Mesenchymal stem cell (in vitro differentiated cells and primary cell): Measurements from ENCODE around the gene RIMKLB. TPM values are rescaled to one million over a fixed set of nuclear protein-coding genes. Genes with fewer than 3 reads are reported as not detected.

ENCODE experiments used
- DNase-seq: peaks from one replicate; pipeline ENCODE4 v3.0.0-alpha.2; 2013
- H2AFZ ChIP-seq: one replicate; pipeline ENCODE4 v1.6.1; 2013; ENCODE audit warnings: low read depth, mild to moderate bottlenecking, control low read depth, inconsistent platforms, low read length, moderate library complexity
- H2AK5ac ChIP-seq: 2 replicates; pipeline ENCODE4 v1.6.1; 2013; ENCODE audit warnings: low read length, moderate library complexity, mild to moderate bottlenecking, inconsistent platforms; ENCODE audit not compliant: severe bottlenecking
- H2BK120ac ChIP-seq: one replicate; pipeline ENCODE4 v1.6.1; 2013; ENCODE audit warnings: low read depth, mild to moderate bottlenecking, inconsistent platforms, low read length, moderate library complexity
- H2BK12ac ChIP-seq, 2 experiments: one replicate each; pipeline ENCODE4 v1.6.1; 2013; ENCODE audit warnings: inconsistent platforms in 2 of 2, low read length in 2 of 2, mild to moderate bottlenecking in 2 of 2, moderate library complexity in 2 of 2, control low read depth in 1 of 2
- H2BK15ac ChIP-seq: one replicate; pipeline ENCODE4 v1.6.1; 2013; ENCODE audit warnings: mild to moderate bottlenecking, low read depth, inconsistent platforms; ENCODE audit not compliant: poor library complexity, severe bottlenecking
- H2BK5ac ChIP-seq: 2 replicates; pipeline ENCODE4 v1.6.1; 2013; ENCODE audit warnings: low read depth, mild to moderate bottlenecking, low read length, control low read depth, inconsistent platforms; ENCODE audit not compliant: poor library complexity, severe bottlenecking
- H3K14ac ChIP-seq, 2 experiments: one replicate each; pipeline ENCODE4 v1.6.1; 2013; ENCODE audit warnings: inconsistent platforms in 2 of 2, low read length in 2 of 2, control low read depth in 1 of 2, mild to moderate bottlenecking in 1 of 2, moderate library complexity in 1 of 2
- H3K18ac ChIP-seq, 2 experiments: one replicate each; pipeline ENCODE4 v1.6.1; 2013; ENCODE audit warnings: inconsistent platforms in 2 of 2, low read length in 2 of 2, control low read depth in 1 of 2, low read depth in 1 of 2, mild to moderate bottlenecking in 1 of 2
- H3K23ac ChIP-seq, 2 experiments: one replicate each; pipeline ENCODE4 v1.6.1; 2013; ENCODE audit warnings: inconsistent platforms in 2 of 2, low read length in 2 of 2, mild to moderate bottlenecking in 2 of 2, moderate library complexity in 2 of 2, control low read depth in 1 of 2
- H3K27ac ChIP-seq: 2 replicates; pipeline ENCODE4 v1.5.1; 2013; ENCODE audit warnings: mild to moderate bottlenecking, moderate library complexity, low read length, control low read depth, inconsistent platforms; ENCODE audit not compliant: poor library complexity, severe bottlenecking
- H3K27me3 ChIP-seq, 2 experiments: 2 replicates each; pipeline versions ENCODE4 v1.6.1 to v1.7.0; 2013; ENCODE audit warnings: low read length in 2 of 2, mild to moderate bottlenecking in 2 of 2, moderate library complexity in 2 of 2, control low read depth in 1 of 2, inconsistent platforms in 1 of 2; ENCODE audit not compliant: control insufficient read depth in 1 of 2, insufficient read depth in 1 of 2
- H3K36me3 ChIP-seq, 2 experiments: 2 replicates each; pipeline versions ENCODE4 v1.6.1 to v1.7.0; 2013; ENCODE audit warnings: low read length in 2 of 2, control low read depth in 1 of 2, inconsistent platforms in 1 of 2, low read depth in 1 of 2, mild to moderate bottlenecking in 1 of 2; ENCODE audit not compliant: insufficient read depth in 2 of 2, control insufficient read depth in 1 of 2
- H3K4ac ChIP-seq, 2 experiments: one replicate each; pipeline ENCODE4 v1.6.1; 2013; ENCODE audit warnings: inconsistent platforms in 2 of 2, low read length in 2 of 2, mild to moderate bottlenecking in 2 of 2, moderate library complexity in 2 of 2, control low read depth in 1 of 2, low read depth in 1 of 2
- H3K4me1 ChIP-seq: 2 replicates; pipeline ENCODE4 v1.6.1; 2013; ENCODE audit warnings: low read depth, low read length, control low read depth; ENCODE audit not compliant: control insufficient read depth, insufficient read depth
- H3K4me2 ChIP-seq: 2 replicates; pipeline ENCODE4 v1.6.1; 2013; ENCODE audit warnings: low read length, mild to moderate bottlenecking, inconsistent platforms; ENCODE audit not compliant: poor library complexity, severe bottlenecking
- H3K4me3 ChIP-seq, 2 experiments: 2 replicates each; pipeline versions ENCODE4 v1.5.1 to v1.7.0; 2013; ENCODE audit warnings: low read length in 2 of 2, mild to moderate bottlenecking in 2 of 2, control low read depth in 1 of 2, low read depth in 1 of 2; ENCODE audit not compliant: insufficient read depth in 1 of 2
- H3K79me1 ChIP-seq: replicated peaks from 2 replicates; pipeline ENCODE4 v1.6.1; 2013; ENCODE audit warnings: mild to moderate bottlenecking, control low read depth, low read length, inconsistent platforms; ENCODE audit not compliant: poor library complexity, severe bottlenecking
- H3K9ac ChIP-seq: 2 replicates; pipeline ENCODE4 v1.7.0; 2013; ENCODE audit warnings: mild to moderate bottlenecking, low read length, moderate library complexity
- H3K9me3 ChIP-seq: 2 replicates; pipeline ENCODE4 v1.7.0; 2013; ENCODE audit warnings: mild to moderate bottlenecking, low read length; ENCODE audit not compliant: control insufficient read depth
- H4K8ac ChIP-seq: one replicate; pipeline ENCODE4 v1.6.1; 2013; ENCODE audit warnings: inconsistent platforms, mild to moderate bottlenecking, low read length, moderate library complexity
- H4K91ac ChIP-seq: one replicate; pipeline ENCODE4 v1.6.1; 2013; ENCODE audit warnings: mild to moderate bottlenecking, low read length, inconsistent platforms
- WGBS: methylation state at CpG from one replicate; pipeline ENCODE4 v1.1.7; 2013; ENCODE audit warnings: mixed read lengths; 5-methylcytosine and 5-hydroxymethylcytosine counted together
- polyA plus RNA-seq, 2 experiments: library from polyadenylated mRNA; stranded (reverse); fragments of 200-250 nt; gene quantifications; one replicate each; pipeline ENCODE4 v1.2.3, GENCODE V29; 2013

Gene RIMKLB, protein sequence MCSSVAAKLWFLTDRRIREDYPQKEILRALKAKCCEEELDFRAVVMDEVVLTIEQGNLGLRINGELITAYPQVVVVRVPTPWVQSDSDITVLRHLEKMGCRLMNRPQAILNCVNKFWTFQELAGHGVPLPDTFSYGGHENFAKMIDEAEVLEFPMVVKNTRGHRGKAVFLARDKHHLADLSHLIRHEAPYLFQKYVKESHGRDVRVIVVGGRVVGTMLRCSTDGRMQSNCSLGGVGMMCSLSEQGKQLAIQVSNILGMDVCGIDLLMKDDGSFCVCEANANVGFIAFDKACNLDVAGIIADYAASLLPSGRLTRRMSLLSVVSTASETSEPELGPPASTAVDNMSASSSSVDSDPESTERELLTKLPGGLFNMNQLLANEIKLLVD
- 18.9 TPM for polyA plus RNA-seq (2013, experiment 1 of 2)
- polyA plus RNA-seq (2013, experiment 2 of 2): 18.6 TPM

DNA sequence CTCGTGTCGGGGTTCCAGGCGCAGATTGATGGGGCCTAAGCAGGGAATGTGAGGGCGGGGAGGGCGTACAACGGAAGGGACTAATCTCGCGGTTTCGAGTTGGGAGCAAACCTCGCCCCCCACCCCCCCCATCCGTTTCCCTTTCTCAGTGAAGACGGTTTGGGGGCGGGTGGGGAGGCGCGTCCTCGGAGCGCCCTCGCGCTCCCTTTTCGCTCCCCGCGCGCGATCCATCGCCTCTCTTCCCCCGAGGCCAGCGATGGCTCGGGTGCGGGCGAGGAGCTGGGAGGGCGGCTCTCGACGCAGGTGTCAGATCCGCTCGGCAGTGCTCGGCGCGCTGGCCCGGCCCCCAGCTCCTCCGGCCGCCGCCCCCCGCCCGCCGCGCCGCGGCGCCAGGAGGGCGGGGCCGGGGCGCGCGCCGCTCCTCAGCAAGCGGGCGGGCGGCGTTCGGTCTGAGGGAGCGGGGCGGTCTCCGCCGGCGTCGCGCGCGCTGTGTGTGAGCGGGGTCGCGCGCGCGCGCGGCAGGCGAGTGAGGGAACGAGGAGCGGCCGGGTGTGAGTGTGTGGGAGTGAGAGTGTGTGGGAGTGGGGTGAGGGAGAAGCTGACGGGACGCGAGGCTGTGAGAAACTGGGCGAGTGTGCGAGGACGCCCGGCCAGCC is at the start of gene RIMKLB:
RIMKLB (plus strand) TSS at position 516 of the 656 bp plus-strand sequence. CDS start 15,876 bp downstream, outside the sequence.
- 0% methylated on average over 30 of the region's 88 CpGs for WGBS

DNA sequence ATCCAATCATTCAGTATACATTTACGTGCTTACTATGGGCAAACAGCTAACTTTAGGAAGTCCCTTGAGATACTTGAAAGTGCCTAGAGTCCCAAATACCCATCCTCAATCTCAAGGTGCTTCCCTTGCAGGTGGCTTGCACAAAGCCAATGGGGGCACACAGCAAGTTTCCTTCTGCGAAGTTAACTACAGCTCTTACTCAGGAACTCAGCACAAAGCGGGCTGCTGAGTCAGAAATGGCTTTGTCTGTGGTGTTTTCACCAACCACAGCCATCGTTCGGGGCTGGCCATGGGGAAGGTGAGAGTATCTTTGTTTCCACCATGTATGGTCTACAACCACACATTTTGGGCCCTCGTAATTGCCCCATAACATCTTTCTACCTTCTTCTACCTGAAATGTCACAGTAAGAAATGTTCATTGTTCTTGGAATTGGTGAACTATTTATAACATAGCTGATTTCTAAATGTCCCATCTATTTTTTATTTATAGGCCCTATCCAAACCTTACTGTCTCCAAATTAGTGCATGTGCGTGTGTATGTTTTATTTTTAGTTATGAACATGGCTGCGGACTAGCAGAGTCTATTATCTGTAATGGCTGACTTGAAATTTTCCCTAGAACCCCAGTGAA is 49.1 kb upstream of the RIMKLB start:
- peaks cover 0 to 88% of the 10 kb centered on the region in 2 experiments for H3K36me3 ChIP-seq
- H3K79me1 ChIP-seq: no peaks in the 10 kb centered on the region
- H3K18ac ChIP-seq: no peak overlapping the region
- 93% methylated on average over 7 of the region's 8 CpGs for WGBS
- no peak overlapping the region for H2BK15ac ChIP-seq
- no peak overlapping the region for H4K8ac ChIP-seq
- DNase-seq: no peak
- no peak overlapping the region for H2AK5ac ChIP-seq
- no peak overlapping the region for H3K4ac ChIP-seq
- peaks cover 0 to 3% of the 10 kb centered on the region in 2 experiments for H3K27me3 ChIP-seq
- no peak overlapping the region for H3K27ac ChIP-seq
- no peak overlapping the region for H2BK12ac ChIP-seq
- no peaks in the 10 kb centered on the region for H3K4me1 ChIP-seq
- H2BK5ac ChIP-seq: no peak overlapping the region
- no peak overlapping the region for H3K23ac ChIP-seq
- H2BK120ac ChIP-seq: no peak overlapping the region
- H3K14ac ChIP-seq: no peak overlapping the region
- no peaks in the 10 kb centered on the region for H3K9me3 ChIP-seq
- H3K9ac ChIP-seq: no peak overlapping the region
- no peak overlapping the region for H4K91ac ChIP-seq
- H2AFZ ChIP-seq: no peak overlapping the region
- H3K4me2 ChIP-seq: no peak overlapping the region
- H3K4me3 ChIP-seq: no peak overlapping the region

More for the DNA sequence above, at the start of gene RIMKLB:
- Histone ChIP-seq H3K9ac (peak within 1 kb of the TSS; percentile 95), H3K14ac (peak within 1 kb of the TSS in 1 of 2 experiments; percentile 99), H2AFZ (peak within 1 kb of the TSS; percentile 99), H3K4me3 (peak within 1 kb of the TSS; percentile 87 to 92), H4K8ac (peak within 1 kb of the TSS; percentile 90), H2BK12ac (peak within 1 kb of the TSS in 1 of 2 experiments; percentile 92), H2BK15ac (peak within 1 kb of the TSS; percentile 91), H3K23ac (peak within 1 kb of the TSS in 1 of 2 experiments; percentile 98), H3K9me3 (no peaks in the 10 kb centered on the region), H4K91ac (peak within 1 kb of the TSS; percentile 92), H2BK5ac (peak within 1 kb of the TSS; percentile 95), H3K18ac (peak within 1 kb of the TSS; percentile 94 to 100), H3K4me2 (peak within 1 kb of the TSS; percentile 94), H3K27me3 (no peaks in the 10 kb centered on the region), H3K27ac (peak within 1 kb of the TSS; percentile 83), H2AK5ac (no peak within 1 kb of the TSS), H3K4me1 (peaks cover 2% of the 10 kb centered on the region), H2BK120ac (peak within 1 kb of the TSS; percentile 79), H3K79me1 (peaks cover 2% of the 10 kb centered on the region), H3K4ac (peak within 1 kb of the TSS; percentile 29 to 99), H3K36me3 (no peaks in the 10 kb centered on the region)
- DNase-seq: peak; percentile 81

- Histone ChIP-seq H3K4me2 (no peak overlapping the region), H3K23ac (no peak overlapping the region), H3K18ac (no peak overlapping the region), H2BK15ac (no peak overlapping the region), H3K9ac (peak overlapping the region; percentile 43), H4K8ac (no peak overlapping the region), H3K27ac (no peak overlapping the region), H2BK120ac (no peak overlapping the region), H3K4me3 (no peak overlapping the region), H3K14ac (no peak overlapping the region), H2BK12ac (no peak overlapping the region), H4K91ac (no peak overlapping the region), H3K36me3 (peaks cover 0 to 53% of the 10 kb centered on the region in 2 experiments), H3K79me1 (no peaks in the 10 kb centered on the region), H2BK5ac (no peak overlapping the region), H3K27me3 (no peaks in the 10 kb centered on the region), H3K4ac (no peak overlapping the region), H2AFZ (no peak overlapping the region), H2AK5ac (no peak overlapping the region), H3K9me3 (no peaks in the 10 kb centered on the region), H3K4me1 (peaks cover 1% of the 10 kb centered on the region)
- no peak for DNase-seq
- 86% methylated on average over 6 of the region's 6 CpGs for WGBS
These were observed 42.4 kb upstream of the RIMKLB start for GRCh38 chr12:8655421-8655820.

GRCh38 chr12:8658346-8658745 is 39.4 kb upstream of the RIMKLB start:
- Histone ChIP-seq H3K9ac (peak overlapping the region; percentile 94), H3K36me3 (peaks cover 0 to 27% of the 10 kb centered on the region in 2 experiments), H2BK12ac (no peak overlapping the region), H2BK15ac (no peak overlapping the region), H3K4me3 (peak overlapping the region in 1 of 2 experiments; percentile 86), H3K79me1 (no peaks in the 10 kb centered on the region), H3K27me3 (peaks cover 0 to 6% of the 10 kb centered on the region in 2 experiments), H3K23ac (no peak overlapping the region), H4K91ac (no peak overlapping the region), H2BK120ac (no peak overlapping the region), H2AFZ (no peak overlapping the region), H3K4me1 (peaks cover 1% of the 10 kb centered on the region), H3K14ac (no peak overlapping the region), H3K9me3 (no peaks in the 10 kb centered on the region), H3K27ac (peak overlapping the region; percentile 57), H2BK5ac (no peak overlapping the region), H2AK5ac (no peak overlapping the region), H3K4me2 (no peak overlapping the region), H3K18ac (no peak overlapping the region), H4K8ac (no peak overlapping the region), H3K4ac (no peak overlapping the region)
- 0% methylated on average over 1 of the region's 1 CpG for WGBS
- no peak for DNase-seq
